Ovary (tissue), 9 donors: ENCODE measurements around the gene SETD6. TPM values are rescaled to one million over a fixed set of nuclear protein-coding genes. Genes with fewer than 3 reads are reported as not detected.
"Not testable (repeated sequence)": the region's sequence is repeated elsewhere in the genome, so short reads cannot be mapped to it uniquely, and the experiment has no call there.

ENCODE experiments used
- DNase-seq, 5 donors: peaks; one replicate each; pipeline ENCODE4 v3.0.0-alpha.2; 2019 to 2020
- H3K27ac ChIP-seq, 2 donors: fragments of 200-600 bp; one replicate each; pipeline versions ENCODE4 v1.5.1 to v1.8.0; 2019 to 2022
- H3K27me3 ChIP-seq: fragments of 200-600 bp; one replicate; pipeline ENCODE4 v1.8.0; 2022
- H3K36me3 ChIP-seq: fragments of 200-600 bp; sonication (generic); one replicate; pipeline ENCODE4 v1.5.1; 2019
- H3K4me1 ChIP-seq: one replicate; pipeline ENCODE4 v1.8.1; 2013; ENCODE audit warnings: mild to moderate bottlenecking, moderate library complexity; ENCODE audit not compliant: insufficient read depth
- H3K4me3 ChIP-seq: fragments of 200-600 bp; sonication (generic); one replicate; pipeline ENCODE4 v1.5.1; 2017
- H3K9me3 ChIP-seq, 2 donors: fragments of 200-600 bp in 1 of 2; sonication (generic) in 1 of 2; one replicate each; pipeline versions ENCODE4 v1.5.1 to v1.8.1; 2013 to 2019; ENCODE audit warnings: mild to moderate bottlenecking in 1 of 2, moderate library complexity in 1 of 2
- EP300 ChIP-seq: sonication (generic); formaldehyde crosslinking; IDR thresholded peaks from one replicate; pipeline ENCODE4 v1.6.1; 2017; ENCODE audit warnings: antibody characterized with exemption
- POLR2A ChIP-seq: fragments of 450-650 bp; IDR thresholded peaks from one replicate; pipeline ENCODE4 v1.6.1; 2017; ENCODE audit warnings: antibody characterized with exemption, mild to moderate bottlenecking, moderate library complexity
- WGBS, 3 donors: extraction: QIAGEN DNeasy Blood & Tissue Kit in 1 of 3; methylation state at CpG; one replicate each; pipeline versions ENCODE4 v1.1.5 to v1.1.7; 2013 to 2017; 5-methylcytosine and 5-hydroxymethylcytosine counted together
- intact Hi-C, 4 donors: fragments of 100-400 bp; cut with DNase I; formaldehyde crosslinking; loops; one replicate each; pipeline versions ENCODE4 v1.11.0 to v1.15.1; 2022 to 2023
- polyA plus RNA-seq, 2 donors: library from polyadenylated mRNA; stranded (reverse); fragments of 200-250 nt in 1 of 2; fragments of 350-450 nt in 1 of 2; fragmentation: Illumina TruSeq in 1 of 2; extraction: RNeasy Lipid Tissue Mini Kit (QIAGEN cat#74804) in 1 of 2; gene quantifications; one replicate each; pipeline ENCODE4 v1.2.3, GENCODE V29; 2013 to 2014
- total RNA-seq, 7 donors: library from RNA; depleted of rRNA in 2 of 7; stranded (reverse); fragments of >200 nt in 2 of 7; fragmentation: NEBNext Ultra II Directional in 3 of 7; extraction: Animal tissue kit (Norgen Biotek cat#: 25700) in 3 of 7; gene quantifications; one replicate each; pipeline versions ENCODE4 v1.1.0 to v1.2.4, GENCODE V29; 2016 to 2023
- TF ChIP-seq, protein P1 (sequence below), 3 donors: fragments of 450-650 bp in 2 of 3; fragments of 200-600 bp in 1 of 3; IDR thresholded peaks; one replicate each; pipeline versions ENCODE4 v1.5.1 to v1.8.0; 2016 to 2022; ENCODE audit warnings: antibody characterized with exemption in 3 of 3, mild to moderate bottlenecking in 1 of 3
- donor health status: DM: no; HTN: no; CAD: no; lungs with moderate emphysema.
- donor health status: DM: no; HTN: no; CAD: no.
- donor health status: Bipolar disorder and iron deficiency.
- donor health status: DM: yes; HTN: yes; CAD: no.
- donor health status: DM: no; HTN: no; CAD: no.
- donor health status: DM: yes; HTN: yes; CAD: no.

SETD6 gene
- total and polyA plus RNA-seq, 9 donors = 12.5 to 28.4 (median 18.9) TPM

DNA sequence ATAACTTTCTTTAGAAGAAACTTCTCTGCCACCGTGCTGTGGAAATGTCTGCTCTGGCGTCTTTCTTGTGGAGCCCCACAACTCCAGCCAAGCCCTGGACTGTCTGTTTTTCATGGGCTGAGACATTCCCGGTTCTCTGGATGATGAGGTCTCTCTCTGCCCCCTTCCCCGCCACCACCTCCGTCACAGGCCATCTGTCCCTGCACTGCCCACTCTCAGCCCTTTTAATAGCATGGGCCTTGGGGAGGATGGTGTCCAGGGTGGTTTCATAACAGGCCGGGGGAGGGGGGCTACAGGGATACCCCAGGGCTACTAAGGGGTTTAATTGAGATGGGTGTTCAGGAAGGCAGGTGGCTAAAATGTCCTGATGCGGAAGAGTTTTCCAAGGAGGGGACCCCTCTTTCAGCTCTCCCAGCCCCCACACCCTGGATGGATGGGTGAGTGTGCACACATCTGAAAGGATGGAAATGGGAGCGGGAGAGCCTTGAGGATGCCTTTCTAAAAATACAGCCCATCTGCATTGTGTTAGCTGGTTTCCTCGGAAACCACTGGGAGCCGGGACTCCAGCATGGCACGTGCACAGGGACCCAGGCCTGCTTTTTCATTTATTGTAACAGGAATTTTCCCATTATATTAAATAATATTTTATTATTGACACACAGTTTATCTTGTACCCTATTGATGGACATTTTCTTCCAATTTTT, 30.0 kb upstream of the SETD6 start:
- Histone ChIP-seq H3K36me3 (no peaks in the 10 kb centered on the region), H3K4me1 (peaks cover 2% of the 10 kb centered on the region), H3K27me3 (no peaks in the 10 kb centered on the region), H3K4me3 (no peak overlapping the region), H3K27ac (no peak overlapping the region), H3K9me3 (no peaks in the 10 kb centered on the region)
- WGBS, 3 donors = 60 to 69% (median 62%) methylated on average over 11 of the region's 11 CpGs
- no peak for DNase-seq
- intact Hi-C loops = loop anchor here in 2 of 4 donors (5.0 kb wide), 1 partner anchor 148 kb away; no protein-coding TSS in a partner anchor
- TF ChIP-seq, protein P1, sequence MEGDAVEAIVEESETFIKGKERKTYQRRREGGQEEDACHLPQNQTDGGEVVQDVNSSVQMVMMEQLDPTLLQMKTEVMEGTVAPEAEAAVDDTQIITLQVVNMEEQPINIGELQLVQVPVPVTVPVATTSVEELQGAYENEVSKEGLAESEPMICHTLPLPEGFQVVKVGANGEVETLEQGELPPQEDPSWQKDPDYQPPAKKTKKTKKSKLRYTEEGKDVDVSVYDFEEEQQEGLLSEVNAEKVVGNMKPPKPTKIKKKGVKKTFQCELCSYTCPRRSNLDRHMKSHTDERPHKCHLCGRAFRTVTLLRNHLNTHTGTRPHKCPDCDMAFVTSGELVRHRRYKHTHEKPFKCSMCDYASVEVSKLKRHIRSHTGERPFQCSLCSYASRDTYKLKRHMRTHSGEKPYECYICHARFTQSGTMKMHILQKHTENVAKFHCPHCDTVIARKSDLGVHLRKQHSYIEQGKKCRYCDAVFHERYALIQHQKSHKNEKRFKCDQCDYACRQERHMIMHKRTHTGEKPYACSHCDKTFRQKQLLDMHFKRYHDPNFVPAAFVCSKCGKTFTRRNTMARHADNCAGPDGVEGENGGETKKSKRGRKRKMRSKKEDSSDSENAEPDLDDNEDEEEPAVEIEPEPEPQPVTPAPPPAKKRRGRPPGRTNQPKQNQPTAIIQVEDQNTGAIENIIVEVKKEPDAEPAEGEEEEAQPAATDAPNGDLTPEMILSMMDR (IDR thresholded peaks at IDR 0.05) = no peak
- TF ChIP-seq EP300 = no peak
- no peak for TF ChIP-seq POLR2A

DNA sequence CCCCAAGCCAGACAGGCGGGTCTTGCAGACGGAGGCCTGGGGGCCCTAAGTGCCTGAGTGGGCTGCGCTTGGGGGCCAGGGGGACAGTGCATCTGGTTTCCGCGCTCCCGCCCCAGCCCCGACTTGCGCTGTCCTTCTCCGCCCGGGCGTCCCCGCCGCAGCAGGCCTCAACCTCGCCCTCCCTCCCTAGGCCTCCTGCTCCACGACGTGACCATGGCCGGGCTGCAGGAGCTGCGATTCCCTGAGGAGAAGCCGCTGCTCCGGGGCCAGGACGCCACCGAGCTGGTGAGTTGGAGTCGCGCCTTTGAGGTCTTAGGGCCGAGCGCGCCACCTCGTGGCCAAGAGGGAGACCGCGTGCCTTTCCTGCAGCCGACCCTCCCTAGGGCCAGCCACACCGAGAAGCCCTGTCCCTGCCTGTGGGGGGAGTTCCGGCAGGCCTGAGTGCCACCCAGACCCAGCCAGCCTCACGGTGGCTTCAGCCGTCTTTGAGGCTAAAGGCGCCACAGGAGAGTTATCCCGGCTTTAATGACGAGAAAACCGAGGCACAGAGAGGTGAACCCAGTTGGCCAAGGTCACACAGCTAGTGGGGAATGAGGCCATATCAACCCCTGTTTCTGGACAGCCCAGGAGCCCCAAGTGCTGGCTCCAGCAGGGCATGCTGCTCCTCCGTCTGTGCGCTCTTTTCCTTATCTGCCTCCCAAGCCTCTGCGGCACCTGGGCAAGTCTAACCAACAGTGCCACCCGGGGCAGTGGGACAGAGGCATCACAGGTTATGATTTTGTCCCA, 27.6 kb upstream of the SETD6 start:
- intact Hi-C loops = loop anchor here in 2 of 4 donors (5.0 kb wide), 1 partner anchor 150 kb away; no protein-coding TSS in a partner anchor
- Histone ChIP-seq H3K9me3 (no peaks in the 10 kb centered on the region), H3K27me3 (no peaks in the 10 kb centered on the region), H3K4me1 (peaks cover 2% of the 10 kb centered on the region), H3K36me3 (no peaks in the 10 kb centered on the region), H3K4me3 (peak overlapping the region; percentile 22), H3K27ac (no peak overlapping the region)
- peak; percentile 47 to 81 (median 69) for DNase-seq
- 12 to 18% (median 13%) methylated on average over 42 to 43 of the region's 43 CpGs for WGBS, 3 donors
- no peak for TF ChIP-seq EP300
- TF ChIP-seq, protein P1 (IDR thresholded peaks at IDR 0.05) = peak; percentile 72 to 79 (median 77)

DNA sequence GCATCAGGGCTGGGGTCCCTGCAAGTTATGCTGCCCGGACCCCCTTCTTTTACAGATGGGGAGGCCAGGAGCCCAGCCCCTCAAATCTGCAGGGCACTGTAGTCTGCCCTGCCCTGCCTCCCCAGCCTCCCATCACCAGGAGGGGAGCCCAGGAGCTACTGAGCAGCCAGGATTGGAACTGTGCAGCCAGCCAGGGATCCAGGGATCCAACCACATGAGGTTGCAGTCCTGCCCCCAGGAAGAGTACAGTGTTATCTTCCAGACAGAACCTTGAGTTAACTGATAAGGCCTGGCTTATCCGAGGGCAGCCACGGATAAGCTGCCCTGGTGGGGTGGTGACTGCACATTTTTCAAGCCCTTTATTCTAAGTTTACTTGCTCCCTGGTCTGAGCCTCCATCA, 26.8 kb upstream of the SETD6 start:
- Histone ChIP-seq H3K9me3 (no peaks in the 10 kb centered on the region), H3K4me3 (no peak overlapping the region), H3K27ac (no peak overlapping the region), H3K4me1 (peaks cover 2% of the 10 kb centered on the region), H3K27me3 (no peaks in the 10 kb centered on the region), H3K36me3 (no peaks in the 10 kb centered on the region)
- TF ChIP-seq POLR2A (no peak), EP300 (no peak)
- TF ChIP-seq, protein P1 (IDR thresholded peaks at IDR 0.05) = no peak
- DNase-seq = no peak
- WGBS, 3 donors = 29 to 53% (median 39%) methylated on average over 3 of the region's 3 CpGs
- intact Hi-C loops = loop anchor here in 2 of 4 donors (5.0 kb wide), 1 partner anchor 151 kb away; no protein-coding TSS in a partner anchor

DNA sequence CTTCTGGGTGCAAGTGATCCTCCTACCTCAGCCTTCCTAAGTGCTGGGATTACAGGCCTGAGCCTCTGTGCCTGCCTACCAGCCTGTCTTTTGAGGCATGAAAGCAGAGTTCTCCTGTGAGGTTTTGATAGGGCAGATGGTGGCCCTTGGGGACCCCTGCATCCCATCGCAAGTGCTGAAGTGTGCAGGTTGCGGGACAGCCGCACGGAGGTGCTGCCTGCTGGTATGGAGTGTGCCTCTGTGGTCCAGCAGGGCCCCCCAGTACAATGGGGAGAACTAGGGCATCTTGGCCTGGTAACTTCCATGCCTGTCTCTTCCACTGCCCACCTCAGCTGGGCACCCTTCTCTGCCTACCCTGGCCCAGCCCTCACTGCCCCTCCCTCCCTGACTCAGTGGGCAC, 25.3 kb upstream of the SETD6 start:
- H3K4me3 ChIP-seq = no peak overlapping the region
- H3K27me3 ChIP-seq = no peaks in the 10 kb centered on the region
- DNase-seq = no peak
- H3K36me3 ChIP-seq = no peaks in the 10 kb centered on the region
- TF ChIP-seq POLR2A (no peak), EP300 (no peak)
- TF ChIP-seq, protein P1 (IDR thresholded peaks at IDR 0.05) = no peak
- H3K27ac ChIP-seq = no peak overlapping the region
- peaks cover 2% of the 10 kb centered on the region for H3K4me1 ChIP-seq
- intact Hi-C loops = loop anchor here in 2 of 4 donors (10.0 kb wide), 2 partner anchors 155 to 465 kb away; partner anchors contain the start of gene MMP15 (in 1 of the 2)
- H3K9me3 ChIP-seq = no peaks in the 10 kb centered on the region
- 96 to 98% (median 97%) methylated on average over 4 of the region's 4 CpGs for WGBS, 3 donors

DNA sequence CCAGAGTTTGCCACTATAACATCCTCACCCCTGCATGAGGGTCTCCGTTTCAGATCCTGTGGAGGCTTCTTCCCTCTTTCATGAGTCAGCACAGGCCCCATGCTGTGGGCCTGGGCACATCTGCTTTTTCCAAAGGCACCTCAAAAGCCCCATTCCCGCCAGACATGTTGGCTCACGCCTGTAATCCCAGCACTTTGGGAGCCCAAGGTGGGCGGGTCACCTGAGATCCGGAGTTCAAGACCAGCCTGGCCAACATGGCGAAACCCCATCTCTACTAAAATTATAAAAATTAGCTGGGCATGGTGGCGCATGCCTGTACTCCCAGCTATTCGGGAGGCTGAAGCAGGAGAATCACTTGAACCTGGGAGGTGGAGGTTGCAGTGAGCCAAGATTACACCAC, 24.8 kb upstream of the SETD6 start:
- DNase-seq, H3K4me3 ChIP-seq, H3K9me3 ChIP-seq, H3K27me3 ChIP-seq, H3K27ac ChIP-seq, H3K36me3 ChIP-seq, H3K4me1 ChIP-seq: not testable (repeated sequence)
- WGBS, 3 donors = 86 to 92% (median 88%) methylated on average over 8 of the region's 8 CpGs
- intact Hi-C loops = loop anchor here in 2 of 4 donors (10.0 kb wide), 2 partner anchors 156 to 466 kb away; partner anchors contain the start of gene MMP15 (in 1 of the 2)
